ENCODE results near the gene SNRNP40.

- TF ChIP-seq CTCF (conservative IDR thresholded peaks at IDR 0.05; ENCODE audit: low read length) (no peak), EZH2phosphoT487 (IDR thresholded peaks at IDR 0.05; ENCODE audit: borderline replicate concordance, low read depth, low read length) (no peak)
Measured at GRCh38 chr1:31308036-31308435, 11.4 kb upstream of the SNRNP40 start.

Measured in OCI-LY7 (cell line).